Activated effector memory CD4-positive, alpha-beta T cell treated with Interleukin-2 at 50 U/mL for 16 hours (primary cell): ENCODE measurements around the gene FYCO1.

ENCODE experiments used
- DNase-seq: peaks from one replicate; pipeline ENCODE4 v3.0.0-alpha.2; 2020

FYCO1 gene

GRCh38 chr3:45983770-45984169 lies 11.9 kb downstream of the FYCO1 start:
- DNase-seq = no peak

GRCh38 chr3:45981346-45982074 lies 14.1 kb downstream of the FYCO1 start:
- DNase-seq = no peak

- DNase-seq = no peak
Measured at GRCh38 chr3:45980819-45981218, 14.8 kb downstream of the FYCO1 start.

GRCh38 chr3:45980229-45980813 lies 15.3 kb downstream of the FYCO1 start:
- DNase-seq = no peak

- no peak for DNase-seq
Measured at GRCh38 chr3:45979378-45979777, 16.2 kb downstream of the FYCO1 start.

- DNase-seq = peak; percentile 49
Measured at GRCh38 chr3:45978006-45978761, 17.4 kb downstream of the FYCO1 start.

GRCh38 chr3:45976191-45977091 lies 19.2 kb downstream of the FYCO1 start:
- no peak for DNase-seq

GRCh38 chr3:45975686-45976085 lies 19.9 kb downstream of the FYCO1 start:
- no peak for DNase-seq

GRCh38 chr3:45974686-45975085 lies 20.9 kb downstream of the FYCO1 start:
- DNase-seq = no peak

GRCh38 chr3:45972534-45973402 lies 22.9 kb downstream of the FYCO1 start:
- DNase-seq = no peak

GRCh38 chr3:45969953-45970352 lies 25.7 kb downstream of the FYCO1 start:
- DNase-seq = no peak

- no peak for DNase-seq
Measured at GRCh38 chr3:45969116-45969515, 26.5 kb downstream of the FYCO1 start.

GRCh38 chr3:45968706-45969105 lies 26.9 kb downstream of the FYCO1 start:
- DNase-seq = no peak

- no peak for DNase-seq
Measured at GRCh38 chr3:45968149-45968548, 27.5 kb downstream of the FYCO1 start.

- DNase-seq = no peak
Measured at GRCh38 chr3:45967724-45968123, 27.9 kb downstream of the FYCO1 start.

- no peak for DNase-seq
Measured at GRCh38 chr3:45966950-45967640, 28.5 kb downstream of the FYCO1 start.

- DNase-seq = no peak
Measured at GRCh38 chr3:45966371-45966791, 29.2 kb downstream of the FYCO1 start.

- no peak for DNase-seq
Measured at GRCh38 chr3:45965653-45966052, 30.0 kb downstream of the FYCO1 start.

- DNase-seq = no peak
Measured at GRCh38 chr3:45965253-45965652, 30.4 kb downstream of the FYCO1 start.

GRCh38 chr3:45964139-45964538 lies 31.5 kb downstream of the FYCO1 start:
- no peak for DNase-seq

- DNase-seq = no peak
Measured at GRCh38 chr3:45962033-45962432, 33.6 kb downstream of the FYCO1 start.
